Neuron (in vitro differentiated cells): ENCODE measurements around the gene GFRAL.

Experiments
- H2AFZ ChIP-seq: one replicate; pipeline ENCODE4 v1.6.1; 2013; ENCODE audit warnings: low read depth, mild to moderate bottlenecking, inconsistent platforms, low read length, moderate library complexity
- H3K27me3 ChIP-seq: one replicate; pipeline ENCODE4 v1.6.1; 2013; ENCODE audit warnings: low read length; ENCODE audit not compliant: insufficient read depth
- H3K36me3 ChIP-seq: one replicate; pipeline ENCODE4 v1.6.1; 2013; ENCODE audit warnings: low read length; ENCODE audit not compliant: insufficient read depth
- H3K4me1 ChIP-seq: one replicate; pipeline ENCODE4 v1.6.1; 2013; ENCODE audit warnings: low read length; ENCODE audit not compliant: insufficient read depth
- H3K4me3 ChIP-seq: 2 replicates; pipeline ENCODE4 v1.5.1; 2013; ENCODE audit warnings: mild to moderate bottlenecking, low read length, moderate library complexity
- H3K9me3 ChIP-seq: one replicate; pipeline ENCODE4 v1.6.1; 2013; ENCODE audit warnings: low read length

Gene GFRAL

DNA sequence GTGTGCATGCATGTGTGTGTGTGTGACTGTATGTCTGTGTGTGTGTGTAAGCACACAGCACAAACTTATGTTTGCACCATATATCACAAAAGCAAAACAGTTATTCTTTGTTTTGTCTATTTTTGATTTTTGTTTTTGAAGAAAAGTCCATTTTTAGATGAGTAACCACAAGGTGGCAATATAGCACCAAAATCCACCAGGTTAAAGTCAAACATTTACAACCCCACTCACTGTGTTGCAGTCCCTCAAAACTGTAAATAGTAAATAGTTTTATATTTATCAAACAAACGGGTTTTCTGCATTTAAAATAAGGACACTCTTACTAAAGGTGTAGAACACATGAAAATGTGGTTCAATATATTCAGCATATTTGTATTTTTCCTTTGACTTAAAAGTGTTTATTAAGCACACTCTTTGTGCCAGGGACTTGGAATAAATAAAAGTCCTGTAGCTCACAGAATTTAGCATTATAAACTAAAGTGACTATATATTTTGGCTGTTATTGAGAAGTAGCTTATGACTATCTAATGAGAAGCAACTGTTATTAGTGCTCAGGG lies 118.5 kb downstream of the GFRAL start:
- H2AFZ ChIP-seq, result no peak overlapping the region
- H3K27me3 ChIP-seq, result no peaks in the 10 kb centered on the region
- H3K9me3 ChIP-seq, result no peaks in the 10 kb centered on the region
- H3K36me3 ChIP-seq, result no peaks in the 10 kb centered on the region
- H3K4me3 ChIP-seq, result no peak overlapping the region
- no peaks in the 10 kb centered on the region for H3K4me1 ChIP-seq

DNA sequence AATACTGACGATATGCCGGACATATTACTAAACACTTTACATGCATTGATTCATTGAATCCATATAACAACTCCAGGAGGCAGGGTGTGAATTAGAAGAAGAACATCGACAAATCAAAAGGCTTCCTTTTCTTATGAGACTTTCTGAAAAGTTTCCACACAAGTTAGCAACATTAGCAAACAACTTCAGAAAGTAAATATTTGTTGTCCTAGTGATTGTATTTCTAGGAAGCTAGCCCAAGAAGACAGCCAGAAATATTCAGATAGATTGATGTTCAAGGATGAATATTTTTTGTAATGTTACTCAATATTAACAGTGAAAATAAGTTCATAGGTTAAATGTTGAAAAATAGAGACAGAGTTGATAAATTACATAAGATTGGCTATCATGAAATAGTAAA lies 120.6 kb downstream of the GFRAL start:
- no peaks in the 10 kb centered on the region for H3K27me3 ChIP-seq
- H3K4me3 ChIP-seq, result no peak overlapping the region
- no peaks in the 10 kb centered on the region for H3K4me1 ChIP-seq
- no peaks in the 10 kb centered on the region for H3K36me3 ChIP-seq
- no peaks in the 10 kb centered on the region for H3K9me3 ChIP-seq
- H2AFZ ChIP-seq, result no peak overlapping the region

DNA sequence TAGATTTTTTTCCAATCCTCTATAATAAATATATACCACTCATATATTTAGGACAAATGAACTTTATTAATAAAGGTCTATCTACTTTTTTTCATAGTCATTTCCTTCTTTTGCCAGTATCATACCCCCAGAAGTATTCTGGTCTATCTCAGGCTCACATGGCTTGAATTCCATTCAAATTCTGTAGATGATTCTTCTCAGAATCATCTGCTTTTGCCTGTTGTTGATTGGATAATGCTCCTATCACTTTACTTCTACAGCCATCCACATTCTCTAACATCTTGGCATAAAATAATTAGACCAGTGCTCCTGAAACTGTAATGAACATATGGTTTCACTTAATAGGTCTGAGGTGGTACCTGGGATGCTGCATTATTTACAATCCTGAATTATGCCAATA lies 121.2 kb downstream of the GFRAL start:
- Histone ChIP-seq H3K36me3 (no peaks in the 10 kb centered on the region), H2AFZ (no peak overlapping the region), H3K4me1 (no peaks in the 10 kb centered on the region), H3K9me3 (no peaks in the 10 kb centered on the region), H3K4me3 (no peak overlapping the region), H3K27me3 (no peaks in the 10 kb centered on the region)

DNA sequence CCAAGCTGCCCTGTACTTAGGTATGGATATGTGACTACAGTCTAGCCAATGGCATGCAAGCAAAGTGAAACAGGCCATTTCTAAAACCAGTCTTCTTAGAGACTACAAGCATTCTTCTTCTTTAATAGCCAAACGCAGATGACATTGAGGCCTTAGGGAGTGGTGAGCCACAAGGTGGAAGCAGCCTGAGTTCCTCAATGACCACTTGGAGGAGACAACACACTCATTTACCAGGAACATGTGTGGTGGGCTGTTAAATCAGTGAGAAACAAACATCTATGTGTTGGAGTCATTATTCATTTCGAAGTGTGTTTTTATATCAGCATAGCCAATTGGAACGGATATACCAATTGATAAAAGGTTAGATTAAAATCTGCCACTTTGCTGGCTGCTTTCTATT lies 122.0 kb downstream of the GFRAL start:
- Histone ChIP-seq H2AFZ (no peak overlapping the region), H3K9me3 (no peaks in the 10 kb centered on the region), H3K4me1 (no peaks in the 10 kb centered on the region), H3K27me3 (no peaks in the 10 kb centered on the region), H3K36me3 (no peaks in the 10 kb centered on the region), H3K4me3 (no peak overlapping the region)

DNA sequence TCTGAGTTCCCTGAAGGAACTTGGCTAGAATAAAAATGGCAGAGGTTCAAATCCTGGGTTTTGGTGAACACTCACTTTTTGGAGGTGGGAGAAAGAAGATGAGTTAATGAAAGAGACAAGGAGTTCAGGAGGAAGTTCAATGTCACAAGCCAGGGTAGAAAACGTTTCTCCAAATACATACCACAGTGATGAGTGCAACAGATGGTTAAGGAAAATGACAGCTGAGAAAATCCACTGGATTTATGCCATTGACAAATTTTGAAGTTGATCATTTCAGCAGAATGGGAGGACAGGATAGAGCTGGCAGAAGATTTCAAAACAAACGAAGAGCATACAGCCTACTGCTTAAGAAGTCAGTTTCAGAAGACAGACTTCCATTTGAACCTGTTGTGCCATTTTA lies 122.7 kb downstream of the GFRAL start:
- no peaks in the 10 kb centered on the region for H3K36me3 ChIP-seq
- H3K27me3 ChIP-seq, result no peaks in the 10 kb centered on the region
- H3K4me1 ChIP-seq, result no peaks in the 10 kb centered on the region
- no peak overlapping the region for H3K4me3 ChIP-seq
- H2AFZ ChIP-seq, result no peak overlapping the region
- H3K9me3 ChIP-seq, result no peaks in the 10 kb centered on the region
